ENCODE data around the gene KLHL8.

Gene KLHL8

DNA sequence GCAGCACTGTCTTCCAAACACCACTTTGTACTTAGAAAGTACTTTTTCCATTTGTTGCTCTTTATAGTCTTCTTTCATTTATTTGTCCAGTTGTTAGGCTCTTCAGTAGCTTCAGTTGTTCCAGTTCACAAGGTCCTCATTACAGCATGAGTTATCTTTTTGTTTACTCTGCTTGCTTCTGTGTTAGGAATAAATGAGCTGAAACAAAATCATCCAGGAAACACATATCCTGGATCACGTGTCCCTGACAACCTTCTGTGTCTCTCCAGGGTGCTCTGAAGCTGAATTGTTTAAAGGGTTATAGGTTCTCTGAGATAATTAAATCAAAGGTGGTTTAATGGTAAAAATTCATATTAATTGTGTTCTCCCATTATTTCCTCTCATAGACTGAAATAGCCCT, 19.9 kb upstream of the KLHL8 start:
- H3K4me3 ChIP-seq (ENCODE audit: low read depth, low read length) = no peak overlapping the region
- TF ChIP-seq, protein P1, sequence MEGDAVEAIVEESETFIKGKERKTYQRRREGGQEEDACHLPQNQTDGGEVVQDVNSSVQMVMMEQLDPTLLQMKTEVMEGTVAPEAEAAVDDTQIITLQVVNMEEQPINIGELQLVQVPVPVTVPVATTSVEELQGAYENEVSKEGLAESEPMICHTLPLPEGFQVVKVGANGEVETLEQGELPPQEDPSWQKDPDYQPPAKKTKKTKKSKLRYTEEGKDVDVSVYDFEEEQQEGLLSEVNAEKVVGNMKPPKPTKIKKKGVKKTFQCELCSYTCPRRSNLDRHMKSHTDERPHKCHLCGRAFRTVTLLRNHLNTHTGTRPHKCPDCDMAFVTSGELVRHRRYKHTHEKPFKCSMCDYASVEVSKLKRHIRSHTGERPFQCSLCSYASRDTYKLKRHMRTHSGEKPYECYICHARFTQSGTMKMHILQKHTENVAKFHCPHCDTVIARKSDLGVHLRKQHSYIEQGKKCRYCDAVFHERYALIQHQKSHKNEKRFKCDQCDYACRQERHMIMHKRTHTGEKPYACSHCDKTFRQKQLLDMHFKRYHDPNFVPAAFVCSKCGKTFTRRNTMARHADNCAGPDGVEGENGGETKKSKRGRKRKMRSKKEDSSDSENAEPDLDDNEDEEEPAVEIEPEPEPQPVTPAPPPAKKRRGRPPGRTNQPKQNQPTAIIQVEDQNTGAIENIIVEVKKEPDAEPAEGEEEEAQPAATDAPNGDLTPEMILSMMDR (IDR thresholded peaks at IDR 0.05; ENCODE audit: borderline replicate concordance, insufficient read depth, low read depth, low read length) = no peak

DNA sequence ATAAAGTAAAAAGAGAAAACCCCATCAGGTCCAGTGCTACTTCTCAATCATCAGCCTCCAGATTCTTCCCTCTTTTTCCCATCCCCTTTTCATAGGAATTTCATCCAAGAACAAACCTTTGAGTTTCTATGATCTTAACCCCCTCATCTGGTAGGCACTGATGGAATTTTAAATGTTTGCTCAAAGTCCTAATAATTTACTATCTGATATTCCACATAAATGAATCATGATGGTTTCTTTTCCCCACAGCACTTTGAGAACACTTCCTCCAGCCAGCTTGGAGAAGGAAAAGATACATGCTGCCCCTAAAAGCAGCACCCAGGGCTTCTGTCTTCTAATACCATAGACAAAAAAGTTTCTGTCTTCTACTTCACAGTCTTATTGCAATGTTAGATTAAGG, 19.4 kb upstream of the KLHL8 start:
- TF ChIP-seq, protein P1 (IDR thresholded peaks at IDR 0.05; ENCODE audit: borderline replicate concordance, insufficient read depth, low read depth, low read length) = no peak

DNA sequence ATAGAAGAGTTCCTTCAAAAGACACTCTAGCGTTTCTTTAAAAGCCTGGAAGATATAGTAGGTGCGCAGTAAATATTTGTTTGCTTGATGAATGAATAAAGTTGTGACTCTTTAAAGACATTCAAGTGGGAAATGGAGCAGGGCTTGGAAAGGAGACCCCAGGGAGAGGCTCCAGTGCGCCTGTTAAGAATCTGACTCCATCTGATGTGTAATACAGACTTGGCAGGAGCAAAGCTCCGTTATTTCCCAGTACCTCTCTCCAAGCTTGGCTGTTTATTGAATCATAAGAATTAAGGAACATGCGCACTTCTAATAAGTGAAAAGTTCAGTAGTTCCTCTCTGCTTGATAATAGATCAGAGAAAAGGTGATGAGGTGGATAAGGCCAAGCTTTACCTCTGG, 18.8 kb upstream of the KLHL8 start:
- TF ChIP-seq, protein P1 (IDR thresholded peaks at IDR 0.05; ENCODE audit: borderline replicate concordance, insufficient read depth, low read depth, low read length) = no peak
- no peak overlapping the region for H3K4me3 ChIP-seq (ENCODE audit: low read depth, low read length)

More for the DNA sequence above, 19.4 kb upstream of the KLHL8 start:
- H3K4me3 ChIP-seq (ENCODE audit: low read depth, low read length) = no peak overlapping the region

DNA sequence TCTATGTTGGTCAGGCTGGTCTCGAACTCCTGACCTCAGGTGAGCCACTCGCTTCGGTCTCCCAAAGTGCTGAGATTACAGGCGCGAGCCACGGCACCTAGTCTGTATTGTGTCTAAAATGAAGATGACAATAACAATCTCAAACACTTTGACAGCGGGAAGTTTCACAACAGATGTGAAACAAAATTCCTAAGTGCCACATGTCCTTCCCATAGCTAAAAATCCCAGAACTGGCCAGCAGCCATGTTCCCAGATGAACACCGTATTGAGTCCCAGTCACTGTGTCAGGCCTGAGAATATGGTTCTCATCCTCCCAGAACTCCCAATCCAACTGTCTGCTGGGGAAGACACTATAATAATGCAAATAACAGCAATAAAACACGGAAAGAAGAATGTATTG, 16.4 kb upstream of the KLHL8 start:
- TF ChIP-seq, protein P1 (IDR thresholded peaks at IDR 0.05; ENCODE audit: borderline replicate concordance, insufficient read depth, low read depth, low read length) = no peak
- no peak overlapping the region for H3K4me3 ChIP-seq (ENCODE audit: low read depth, low read length)

DNA sequence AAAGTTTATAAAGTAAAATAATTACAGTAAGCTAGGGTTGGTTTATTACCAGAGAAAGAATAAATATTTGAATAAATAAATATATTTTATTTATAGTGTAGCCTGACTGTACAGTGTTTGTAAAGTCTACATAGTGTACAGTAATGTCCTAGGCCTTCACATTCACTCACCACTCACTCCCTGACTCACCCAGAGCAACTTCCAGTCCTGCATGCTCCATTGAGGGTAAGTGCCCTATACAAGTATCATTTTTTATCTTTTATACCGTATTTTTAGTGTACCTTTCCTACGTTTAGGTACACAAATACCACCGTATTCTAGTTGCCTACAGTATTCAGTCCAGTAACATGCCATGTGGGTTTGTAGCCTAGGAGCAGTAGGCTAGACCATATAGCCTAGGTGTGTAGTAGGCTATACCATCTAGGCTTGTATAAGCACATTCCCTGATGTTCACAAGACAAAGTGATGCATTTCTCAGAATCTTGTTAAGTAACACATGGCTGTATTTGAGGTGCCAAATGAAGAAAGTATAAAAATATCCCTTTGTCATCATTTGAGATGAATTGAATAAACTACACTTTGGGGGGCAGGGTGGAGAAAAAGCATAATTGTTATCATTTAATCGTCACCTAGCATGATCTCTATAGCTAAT, 14.7 kb upstream of the KLHL8 start:
- TF ChIP-seq, protein P1 (IDR thresholded peaks at IDR 0.05; ENCODE audit: borderline replicate concordance, insufficient read depth, low read depth, low read length) = no peak
- H3K4me3 ChIP-seq (ENCODE audit: low read depth, low read length) = no peak overlapping the region

DNA sequence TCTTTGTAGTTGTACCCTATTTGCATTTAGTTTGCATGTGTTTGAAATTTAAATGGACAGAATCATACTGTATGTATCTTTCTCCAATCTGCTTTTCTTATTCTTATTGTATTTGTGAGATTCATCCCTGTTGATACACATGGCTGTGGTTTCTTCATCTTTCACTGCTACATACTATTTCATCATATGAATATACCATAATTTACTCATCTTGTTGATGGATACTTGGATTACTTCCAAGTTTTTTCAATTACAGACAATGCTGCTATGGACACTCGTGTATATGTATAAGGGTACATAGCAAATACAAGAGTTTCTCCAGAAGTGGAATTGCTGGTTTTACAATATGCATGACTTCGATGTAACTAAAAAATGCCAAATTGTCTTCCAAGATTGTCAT, 11.8 kb upstream of the KLHL8 start:
- H3K4me3 ChIP-seq (ENCODE audit: low read depth, low read length) = no peak overlapping the region
- TF ChIP-seq, protein P1 (IDR thresholded peaks at IDR 0.05; ENCODE audit: borderline replicate concordance, insufficient read depth, low read depth, low read length) = no peak

DNA sequence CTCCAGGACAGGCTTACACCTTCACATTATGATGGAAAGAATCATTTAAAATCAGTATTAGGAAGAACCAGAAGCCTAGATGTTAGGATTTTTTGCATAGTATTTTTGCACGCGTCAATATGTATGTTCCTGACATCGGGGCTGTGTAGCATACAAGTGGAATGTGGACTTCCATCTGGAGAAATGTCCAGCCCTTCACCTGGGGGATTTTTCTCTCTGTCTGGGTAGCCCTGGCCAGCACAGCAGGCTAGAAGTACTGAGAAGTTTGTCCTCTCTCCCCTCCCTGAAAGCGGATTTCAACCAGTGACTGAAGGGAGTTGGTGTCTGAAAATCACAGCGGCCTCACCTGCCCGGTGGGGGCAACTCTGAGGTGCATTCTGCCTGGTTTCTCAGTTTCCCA, 10.4 kb upstream of the KLHL8 start:
- H3K4me3 ChIP-seq (ENCODE audit: low read depth, low read length) = no peak overlapping the region
- TF ChIP-seq, protein P1 (IDR thresholded peaks at IDR 0.05; ENCODE audit: borderline replicate concordance, insufficient read depth, low read depth, low read length) = no peak

Data from GM12875 (cell line).